OCI-M1 (cell line): ENCODE data around the gene SIX6.
"Not testable (repeated sequence)": the region's sequence is repeated elsewhere in the genome, so short reads cannot be mapped to it uniquely, and the experiment has no call there.

Experiments
- DNase-seq: peaks from one replicate; lab custom pipeline; 2025; lab: John Stamatoyannopoulos, UW

The SIX6 gene

DNA sequence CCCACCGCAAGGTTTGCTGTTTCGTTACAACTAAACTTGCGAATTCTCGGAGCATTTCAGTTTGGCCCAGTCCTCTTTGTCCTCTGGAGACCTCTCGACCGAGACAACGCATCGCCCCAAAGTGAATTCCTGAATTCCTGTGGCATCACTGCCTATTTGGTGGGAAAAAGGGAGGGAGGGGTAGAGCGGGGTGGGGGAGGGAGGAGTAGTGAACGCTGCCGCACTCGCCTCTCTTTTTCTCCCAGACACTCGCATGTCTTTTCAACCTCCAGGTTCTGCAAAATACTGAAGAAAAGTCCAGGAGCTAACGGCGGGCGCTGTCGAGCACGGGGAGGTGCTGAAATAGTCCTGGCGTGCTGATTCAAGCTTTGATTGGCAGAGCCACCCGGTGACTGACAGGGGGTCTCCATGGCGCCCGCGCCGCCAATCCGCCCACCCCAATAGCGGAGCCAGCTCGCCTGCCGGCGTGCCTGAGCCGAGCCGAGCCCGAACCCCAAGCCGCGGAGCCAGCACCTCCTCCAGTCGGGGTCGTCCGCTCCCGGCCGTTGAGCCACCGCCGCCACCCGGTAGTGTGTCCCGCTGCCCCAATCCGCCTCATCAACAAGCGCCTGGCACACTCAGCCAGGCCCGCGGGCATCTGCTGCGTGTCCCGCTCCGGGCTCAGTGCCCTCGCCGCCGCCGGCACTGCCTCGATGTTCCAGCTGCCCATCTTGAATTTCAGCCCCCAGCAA, at the start of gene SIX6:
Gene SIX6, plus strand, starts transcription at position 440 of the 731 bp plus-strand sequence. Its CDS starts 253 bp downstream, at position 693.
- DNase-seq: no peak

DNA sequence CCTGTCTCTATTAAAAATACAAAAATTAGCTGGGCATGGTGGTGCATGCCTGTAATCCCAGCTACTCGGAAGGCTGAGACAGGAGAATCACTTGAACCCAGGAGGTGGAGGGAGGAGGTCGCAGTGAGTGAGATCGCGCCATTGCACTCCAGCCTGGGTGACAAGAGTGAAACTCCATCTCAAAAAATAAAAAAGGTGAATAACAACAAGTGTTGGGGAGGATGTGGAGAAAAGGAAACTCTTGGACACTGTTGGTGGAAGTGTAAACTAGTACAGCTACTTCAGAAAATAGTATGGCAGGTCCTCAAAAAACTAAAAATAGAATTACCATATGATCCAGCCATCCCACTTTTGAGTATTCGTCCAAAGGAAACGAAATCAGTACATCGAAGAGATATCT, 28.7 kb upstream of the SIX6 start:
- DNase-seq: not testable (repeated sequence)

- DNase-seq: no peak
Measured at GRCh38 chr14:60482743-60483142, 26.2 kb upstream of the SIX6 start.

DNA sequence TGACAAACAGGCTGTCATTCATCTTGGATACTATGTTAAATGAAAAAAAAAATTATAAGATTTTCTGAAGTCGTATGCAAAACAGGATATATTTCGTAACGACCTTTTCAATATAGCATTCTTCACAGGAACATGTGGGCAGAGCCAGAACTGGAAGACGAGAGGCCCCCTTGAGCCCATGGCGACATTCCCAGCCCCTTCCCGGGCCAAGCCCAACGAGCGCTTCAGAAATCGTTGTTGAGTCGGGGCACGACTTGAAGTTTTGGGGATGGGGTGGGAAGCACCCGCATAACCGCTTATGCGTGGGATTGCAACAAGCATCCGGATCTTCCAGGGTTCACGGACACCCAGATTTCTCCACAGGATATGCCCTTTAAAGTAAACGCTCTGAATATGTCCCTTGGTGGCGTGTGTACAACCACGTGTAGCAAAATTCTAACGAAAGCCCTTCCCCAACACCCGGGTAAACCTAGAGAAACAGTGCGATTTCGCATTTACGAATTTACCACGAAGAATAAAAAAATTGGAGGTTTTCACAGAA, 23.8 kb upstream of the SIX6 start:
- DNase-seq: peak; percentile 72

GRCh38 chr14:60485598-60486251, 23.2 kb upstream of the SIX6 start, which contains the start of gene C14orf39:
C14orf39 (minus strand) TSS chr14:60486063; CDS start chr14:60485078, 985 bp downstream.
- peak; percentile 89 for DNase-seq

- DNase-seq: peak; percentile 17
Measured at GRCh38 chr14:60487211-60487610, 21.7 kb upstream of the SIX6 start.

- DNase-seq: peak; percentile 26
Measured at GRCh38 chr14:60488175-60488574, 20.8 kb upstream of the SIX6 start.

DNA sequence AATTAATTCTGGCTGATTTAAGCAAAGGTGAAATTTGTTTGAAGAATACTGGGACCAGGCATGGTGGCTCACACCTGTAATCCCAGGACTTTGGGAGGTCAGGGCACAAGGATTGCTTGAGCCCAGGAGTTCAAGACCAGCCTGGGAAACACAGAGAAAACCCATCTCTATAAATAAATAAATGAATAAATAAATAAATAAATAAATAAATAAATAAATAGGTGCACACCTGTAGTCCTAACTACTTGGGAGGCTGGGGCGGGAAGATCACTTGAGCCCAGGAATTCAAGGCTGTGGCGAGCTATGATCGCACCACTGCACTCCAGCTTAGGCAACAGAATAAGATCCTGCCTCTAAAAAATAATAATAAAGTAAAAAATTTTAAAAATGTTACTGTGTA, 18.7 kb upstream of the SIX6 start:
- DNase-seq: no peak

DNA sequence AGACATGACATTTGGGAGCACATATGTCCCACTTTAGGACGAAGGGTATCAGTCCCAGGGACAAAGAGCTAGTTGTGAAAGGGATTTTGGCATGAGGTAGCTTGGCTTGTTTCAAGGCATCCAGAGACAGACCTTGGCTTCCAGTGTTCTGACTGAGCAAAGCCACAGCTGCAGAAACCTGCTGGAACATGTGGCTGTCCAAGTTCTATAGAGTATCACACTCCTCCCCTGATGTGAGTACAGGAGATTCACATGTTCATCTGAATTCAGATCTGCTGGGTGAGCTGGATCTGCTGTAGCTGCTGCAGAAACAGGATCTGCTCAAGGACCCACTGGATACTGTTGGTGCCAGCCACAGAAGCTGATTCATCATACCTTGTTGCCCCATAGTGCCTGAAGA, 13.0 kb upstream of the SIX6 start:
- no peak for DNase-seq

- DNase-seq: no peak
Measured at GRCh38 chr14:60502541-60502940, 6.4 kb upstream of the SIX6 start.

DNA sequence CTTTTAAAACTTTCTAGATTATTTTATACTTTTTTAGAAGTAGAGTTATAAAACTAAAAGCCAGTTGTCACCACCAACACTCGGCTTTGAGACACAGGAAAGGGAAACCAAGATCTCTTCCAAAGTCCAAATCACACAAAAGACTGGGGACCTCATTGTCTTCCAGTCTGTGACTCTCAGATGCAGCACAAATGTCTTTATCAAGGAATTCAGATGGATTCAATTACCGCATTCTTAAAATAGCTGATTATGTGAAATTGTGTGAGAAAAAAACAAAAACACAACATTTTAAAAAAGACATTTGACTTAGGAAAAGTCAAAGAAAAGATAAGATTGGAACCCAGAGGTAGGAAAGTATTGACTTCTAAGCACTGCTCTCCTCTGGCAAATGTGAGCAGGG, 3.5 kb upstream of the SIX6 start:
- no peak for DNase-seq

- DNase-seq: no peak
Measured at GRCh38 chr14:60506010-60506409, 2.9 kb upstream of the SIX6 start.

- DNase-seq: no peak
Measured at GRCh38 chr14:60506462-60506984, 2.4 kb upstream of the SIX6 start.

- no peak for DNase-seq
Measured at GRCh38 chr14:60506985-60507829, 1.7 kb upstream of the SIX6 start.

DNA sequence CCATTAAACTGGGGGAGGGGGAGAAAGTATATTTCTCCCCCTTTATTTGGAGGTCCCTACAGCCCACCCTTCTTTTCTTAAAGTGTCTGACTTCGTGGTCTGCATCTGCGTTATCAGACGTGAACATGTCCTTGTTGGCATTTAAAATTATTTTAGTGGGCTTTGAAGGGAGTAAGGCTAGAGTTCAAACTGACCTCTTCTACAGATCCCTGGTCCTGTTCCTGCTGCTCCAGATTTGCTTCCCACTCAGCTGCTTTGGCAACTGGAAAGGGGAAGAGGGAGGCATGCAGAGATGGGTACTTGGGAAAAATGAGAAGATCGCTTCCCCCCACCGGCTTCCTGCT, 611 bp upstream of the SIX6 start:
- DNase-seq: no peak

DNA sequence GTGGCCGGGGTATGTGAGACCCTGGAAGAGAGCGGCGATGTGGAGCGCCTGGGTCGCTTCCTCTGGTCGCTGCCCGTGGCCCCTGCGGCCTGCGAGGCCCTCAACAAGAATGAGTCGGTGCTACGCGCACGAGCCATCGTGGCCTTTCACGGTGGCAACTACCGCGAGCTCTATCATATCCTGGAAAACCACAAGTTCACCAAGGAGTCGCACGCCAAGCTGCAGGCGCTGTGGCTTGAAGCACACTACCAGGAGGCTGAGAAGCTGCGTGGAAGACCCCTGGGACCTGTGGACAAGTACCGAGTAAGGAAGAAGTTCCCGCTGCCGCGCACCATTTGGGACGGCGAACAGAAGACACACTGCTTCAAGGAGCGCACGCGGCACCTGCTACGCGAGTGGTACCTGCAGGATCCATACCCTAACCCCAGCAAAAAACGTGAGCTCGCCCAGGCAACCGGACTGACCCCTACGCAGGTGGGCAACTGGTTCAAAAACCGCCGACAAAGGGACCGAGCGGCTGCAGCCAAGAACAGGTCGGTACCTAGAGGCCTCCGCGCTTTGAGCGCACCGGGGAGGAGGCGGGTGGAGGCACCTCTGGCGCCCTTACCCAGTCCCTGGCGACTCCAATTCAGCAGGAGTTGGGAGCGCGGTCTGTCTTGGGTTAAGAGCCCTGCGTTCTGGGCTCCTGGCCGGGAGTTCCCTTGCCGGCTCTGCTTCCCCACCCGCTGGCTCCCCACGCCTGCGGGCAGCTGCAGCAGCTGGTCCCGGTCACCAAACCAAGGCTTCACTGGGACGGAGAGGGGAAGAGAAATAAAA, 700 bp downstream of the SIX6 start:
- DNase-seq: no peak

DNA sequence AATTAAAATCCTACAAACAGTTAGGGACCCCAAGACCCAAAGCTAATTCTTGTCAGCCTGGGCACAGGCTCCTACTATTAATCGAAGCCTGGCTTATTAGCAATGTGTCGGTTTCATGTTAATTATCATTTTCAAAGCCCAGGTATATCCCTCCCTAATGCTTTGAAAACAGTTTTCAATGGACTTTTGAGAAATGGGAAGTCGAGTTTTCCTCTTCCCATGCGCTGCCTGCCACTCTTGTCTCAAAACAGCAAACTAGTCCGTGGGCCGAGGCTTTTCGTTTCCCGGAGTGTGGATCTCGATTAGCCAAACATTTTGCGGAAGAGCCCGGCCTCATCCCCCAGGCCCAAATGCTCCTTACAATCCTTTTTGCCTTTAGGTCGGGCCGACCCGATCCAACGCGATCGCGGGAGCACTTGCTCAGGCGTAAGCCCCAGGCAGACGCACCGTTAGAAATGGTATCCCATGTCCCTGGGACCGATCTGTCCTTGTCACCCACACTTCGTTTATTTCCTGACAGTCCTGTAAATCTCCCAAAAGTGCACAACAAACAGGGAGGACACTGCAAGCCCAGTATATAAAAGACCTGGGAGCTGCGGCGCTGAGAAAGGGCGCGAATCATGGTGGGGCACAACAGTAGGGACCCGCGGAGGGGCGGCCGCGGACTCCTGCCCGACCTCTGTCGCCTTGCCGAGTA, 1.5 kb downstream of the SIX6 start:
- no peak for DNase-seq

DNA sequence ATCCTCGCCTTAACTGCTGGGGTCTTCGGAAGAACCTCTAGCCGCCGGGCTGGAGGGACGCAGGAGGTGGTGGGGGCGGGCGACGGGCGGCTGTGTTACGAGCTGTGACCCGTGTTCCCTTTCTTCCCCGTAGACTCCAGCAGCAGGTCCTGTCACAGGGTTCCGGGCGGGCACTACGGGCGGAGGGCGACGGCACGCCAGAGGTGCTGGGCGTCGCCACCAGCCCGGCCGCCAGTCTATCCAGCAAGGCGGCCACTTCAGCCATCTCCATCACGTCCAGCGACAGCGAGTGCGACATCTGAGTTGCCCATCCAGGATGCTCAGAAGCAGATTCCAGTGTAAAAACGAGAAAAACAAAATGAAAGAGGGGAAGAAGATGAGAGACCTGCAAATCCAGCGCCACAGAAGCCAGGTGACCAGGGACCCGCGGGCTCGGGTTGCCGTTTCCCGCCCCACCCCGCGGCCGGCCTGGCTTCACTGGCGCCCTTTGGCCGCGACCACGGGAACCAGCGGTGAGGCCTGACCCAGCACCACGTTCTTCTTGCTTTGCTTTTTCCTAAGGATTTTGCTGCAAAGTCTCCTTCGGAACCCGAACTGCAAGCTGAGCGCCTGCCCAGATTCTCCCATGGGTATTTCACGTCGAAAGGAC, 2.1 kb downstream of the SIX6 start:
- no peak for DNase-seq

- no peak for DNase-seq
Measured at GRCh38 chr14:60512126-60512525, 3.2 kb downstream of the SIX6 start.

DNA sequence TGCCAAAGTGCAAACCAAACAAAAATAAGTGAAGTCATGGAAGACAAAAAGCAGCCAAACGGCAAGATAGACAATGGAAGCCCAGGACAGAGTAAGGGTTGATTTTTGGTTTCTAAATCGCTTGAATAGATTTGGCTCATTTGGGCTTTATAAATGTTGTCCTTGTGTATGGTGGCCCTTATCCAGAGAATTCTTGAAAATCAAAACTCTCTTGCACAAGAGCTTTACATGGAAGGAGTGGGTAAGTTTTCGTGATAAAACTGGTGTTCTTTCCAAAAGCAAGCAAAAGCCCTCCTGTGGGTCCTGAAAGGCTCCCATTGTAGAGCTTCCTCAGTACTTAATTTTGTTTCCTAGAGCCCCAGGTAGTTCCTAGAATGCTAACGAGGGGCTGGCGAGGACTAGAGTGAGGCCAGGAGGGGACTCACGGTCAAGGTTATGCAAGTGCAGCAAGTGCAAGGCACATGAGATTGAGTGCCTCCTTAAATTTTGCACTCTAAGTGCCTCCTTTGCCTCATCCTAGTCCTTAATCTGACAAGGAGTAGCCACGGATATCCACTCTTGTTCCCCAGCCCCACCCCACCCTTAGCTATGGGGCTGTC, 4.1 kb downstream of the SIX6 start:
- no peak for DNase-seq
